Fibroblast of mammary gland (primary cell): ENCODE data around the gene DYDC2.
A peak's percentile ranks its signal among the peaks of the same experiment; 100 is the strongest.

Source experiments
- DNase-seq: peaks from one replicate; pipeline ENCODE4 v3.0.0-alpha.2; 2010; ENCODE audit warnings: low read depth
- H3K4me3 ChIP-seq: 2 replicates; pipeline ENCODE4 v1.5.1; 2011; ENCODE audit warnings: low read depth, mild to moderate bottlenecking, low read length, moderate library complexity; ENCODE audit not compliant: control insufficient read depth
- CTCF ChIP-seq: conservative IDR thresholded peaks from 2 replicates; pipeline ENCODE4 v1.5.1; 2011; ENCODE audit warnings: low read depth, low read length, inconsistent platforms; ENCODE audit not compliant: control insufficient read depth, insufficient read depth

Gene DYDC2

GRCh38 chr10:80409121-80409520 is 52.5 kb downstream of the DYDC2 start:
- H3K4me3 ChIP-seq = peak overlapping the region; percentile 46
- no peak for DNase-seq
- TF ChIP-seq CTCF = no peak

- H3K4me3 ChIP-seq = no peak overlapping the region
- no peak for TF ChIP-seq CTCF
- no peak for DNase-seq
Measured at GRCh38 chr10:80410122-80410521, 53.5 kb downstream of the DYDC2 start.

- no peak for DNase-seq
- no peak overlapping the region for H3K4me3 ChIP-seq
- TF ChIP-seq CTCF = no peak
Measured at GRCh38 chr10:80410578-80411145, 54.1 kb downstream of the DYDC2 start.

GRCh38 chr10:80411267-80411668 is 54.7 kb downstream of the DYDC2 start:
- no peak for DNase-seq
- no peak overlapping the region for H3K4me3 ChIP-seq
- TF ChIP-seq CTCF = no peak

GRCh38 chr10:80411681-80412220 is 55.2 kb downstream of the DYDC2 start:
- H3K4me3 ChIP-seq = no peak overlapping the region
- no peak for DNase-seq
- no peak for TF ChIP-seq CTCF

- no peak for DNase-seq
- H3K4me3 ChIP-seq = no peak overlapping the region
- no peak for TF ChIP-seq CTCF
Measured at GRCh38 chr10:80412486-80412885, 55.9 kb downstream of the DYDC2 start.
